ENCODE data around the gene ZNF154. TPM values are rescaled to one million over a fixed set of nuclear protein-coding genes. Genes with fewer than 3 reads are reported as not detected.

Gene ZNF154
- total and polyA plus RNA-seq, 2 donors (not counting 1 experiment from before 2014, with no cell fraction given), result 25.4 to 40.4 TPM

GRCh38 chr19:57719901-57720519 lies 11.0 kb upstream of the ZNF154 start:
- Mint-ChIP-seq H3K4me1 (peaks cover 14% of the 10 kb centered on the region), H3K27me3 (no peaks in the 10 kb centered on the region), H3K27ac (no peak overlapping the region), H3K4me3 (no peak overlapping the region), H3K9me3 (ENCODE audit: insufficient read depth) (peaks cover 12% of the 10 kb centered on the region)
- Histone ChIP-seq H3K4me3 (ENCODE audit: control extremely low read depth in 1 of 5, extremely low read depth in 1 of 5, insufficient read depth in 1 of 5, low read depth in 2 of 5, low read length in 4 of 5) (no peak overlapping the region), H3K79me2 (ENCODE audit: control insufficient read depth, insufficient read depth, low read length) (peaks cover 15% of the 10 kb centered on the region), H3K9ac (ENCODE audit: low read length) (no peak overlapping the region), H3K4me2 (replicated peaks; ENCODE audit: low read depth, low read length, poor library complexity, severe bottlenecking) (no peak overlapping the region), H3K9me3 (ENCODE audit: control extremely low read depth in 1 of 3, control insufficient read depth in 2 of 3, insufficient read depth in 1 of 3, low read length in 2 of 3) (peaks cover 1 to 23% (median 18%) of the 10 kb centered on the region in 3 donors), H3K27me3 (replicated peaks in 1 of 4; ENCODE audit: control extremely low read depth in 1 of 4, control insufficient read depth in 3 of 4, insufficient read depth in 4 of 4, low read length in 3 of 4) (no peaks in the 10 kb centered on the region), H3K36me3 (replicated peaks in 1 of 2; ENCODE audit: control extremely low read depth in 1 of 2, control insufficient read depth in 1 of 2, extremely low read depth in 1 of 2, insufficient read depth in 2 of 2, low read length in 1 of 2) (peaks cover 12 to 46% of the 10 kb centered on the region in 2 experiments), H4K20me1 (ENCODE audit: control insufficient read depth, insufficient read depth, low read length, poor library complexity, severe bottlenecking) (no peaks in the 10 kb centered on the region), H3K27ac (ENCODE audit: low read length in 2 of 2) (no peak overlapping the region), H3K4me1 (ENCODE audit: control insufficient read depth in 2 of 2, insufficient read depth in 2 of 2, low read length in 2 of 2) (no peaks in the 10 kb centered on the region), H2AFZ (ENCODE audit: insufficient read depth, low read depth, low read length, poor library complexity, severe bottlenecking) (no peak overlapping the region)
- CTCF ChIA-PET, result no interaction called here
- intact Hi-C loops (cut with micrococcal nuclease), result no loop called here
- ATAC-seq (ENCODE audit: low read depth) (no peak), DNase-seq (no peak)
- 91% methylated on average over 3 of the region's 4 CpGs for WGBS (ENCODE audit: insufficient coverage)
- TF ChIP-seq CTCF (IDR thresholded peaks at IDR 0.05) (no peak), EZH2 (IDR thresholded peaks at IDR 0.05; ENCODE audit: borderline replicate concordance, insufficient read depth, low read depth, low read length, poor library complexity, severe bottlenecking) (no peak)
- POLR2A ChIA-PET, result no interaction called here

- H3K79me2 ChIP-seq (ENCODE audit: control insufficient read depth, insufficient read depth, low read length), result peaks cover 11% of the 10 kb centered on the region
- intact Hi-C loops (cut with micrococcal nuclease), result no loop called here
- no peaks in the 10 kb centered on the region for H3K27me3 ChIP-seq (replicated peaks in 1 of 4; ENCODE audit: control extremely low read depth in 1 of 4, control insufficient read depth in 3 of 4, insufficient read depth in 4 of 4, low read length in 3 of 4)
- no peak overlapping the region for H3K4me3 ChIP-seq (ENCODE audit: control extremely low read depth in 1 of 5, extremely low read depth in 1 of 5, insufficient read depth in 1 of 5, low read depth in 2 of 5, low read length in 4 of 5)
- CTCF ChIA-PET, result interaction anchor here (1.3 kb wide), 1 partner anchor 8 kb away, joined by 4 read pairs; the partner anchor contains the start of gene ZNF671
- peaks cover 12 to 43% of the 10 kb centered on the region in 2 experiments for H3K36me3 ChIP-seq (replicated peaks in 1 of 2; ENCODE audit: control extremely low read depth in 1 of 2, control insufficient read depth in 1 of 2, extremely low read depth in 1 of 2, insufficient read depth in 2 of 2, low read length in 1 of 2)
- Mint-ChIP-seq H3K9me3 (ENCODE audit: insufficient read depth) (peaks cover 12% of the 10 kb centered on the region), H3K4me3 (no peak overlapping the region), H3K27me3 (no peaks in the 10 kb centered on the region), H3K27ac (no peak overlapping the region), H3K4me1 (peaks cover 10% of the 10 kb centered on the region)
- POLR2A ChIA-PET, result no interaction called here
- no peak overlapping the region for H3K27ac ChIP-seq (ENCODE audit: low read length in 2 of 2)
- H3K9ac ChIP-seq (ENCODE audit: low read length), result no peak overlapping the region
- DNase-seq (no peak), ATAC-seq (ENCODE audit: low read depth) (no peak)
- H4K20me1 ChIP-seq (ENCODE audit: control insufficient read depth, insufficient read depth, low read length, poor library complexity, severe bottlenecking), result no peaks in the 10 kb centered on the region
- peaks cover 1 to 23% (median 18%) of the 10 kb centered on the region in 3 donors for H3K9me3 ChIP-seq (ENCODE audit: control extremely low read depth in 1 of 3, control insufficient read depth in 2 of 3, insufficient read depth in 1 of 3, low read length in 2 of 3)
- no peak overlapping the region for H2AFZ ChIP-seq (ENCODE audit: insufficient read depth, low read depth, low read length, poor library complexity, severe bottlenecking)
- no peak for TF ChIP-seq CTCF (IDR thresholded peaks at IDR 0.05)
- H3K4me2 ChIP-seq (replicated peaks; ENCODE audit: low read depth, low read length, poor library complexity, severe bottlenecking), result no peak overlapping the region
- no peaks in the 10 kb centered on the region for H3K4me1 ChIP-seq (ENCODE audit: control insufficient read depth in 2 of 2, insufficient read depth in 2 of 2, low read length in 2 of 2)
These were observed 10.4 kb upstream of the ZNF154 start for GRCh38 chr19:57719424-57719823.

All from B cell (primary cell).